ENCODE data around the gene RGPD6.
"Not testable (repeated sequence)": the region's sequence is repeated elsewhere in the genome, so short reads cannot be mapped to it uniquely, and the experiment has no call there.

Gene RGPD6

GRCh38 chr2:110480084-110480483, 96.9 kb downstream of the RGPD6 start:
- not testable (repeated sequence) for DNase-seq

DNA sequence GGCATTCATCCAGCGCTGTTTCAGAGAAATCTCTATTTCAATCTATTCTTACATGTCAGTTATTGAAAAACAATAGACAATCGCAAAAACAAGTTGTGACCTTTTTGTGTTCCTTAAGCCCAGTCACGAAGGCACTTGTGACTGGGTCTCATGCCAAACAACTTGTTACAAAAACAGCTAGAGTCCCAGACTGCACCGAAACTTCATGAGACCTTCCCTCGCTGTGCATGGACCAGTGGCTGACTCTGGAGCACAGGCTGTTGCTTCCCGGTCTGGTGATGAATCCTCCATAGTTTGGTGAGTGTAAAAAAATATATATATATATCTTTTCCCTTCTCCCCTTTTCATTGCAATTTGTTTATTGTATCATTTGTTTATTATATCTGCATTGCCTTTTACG, 99.7 kb downstream of the RGPD6 start:
- DNase-seq: not testable (repeated sequence)

DNA sequence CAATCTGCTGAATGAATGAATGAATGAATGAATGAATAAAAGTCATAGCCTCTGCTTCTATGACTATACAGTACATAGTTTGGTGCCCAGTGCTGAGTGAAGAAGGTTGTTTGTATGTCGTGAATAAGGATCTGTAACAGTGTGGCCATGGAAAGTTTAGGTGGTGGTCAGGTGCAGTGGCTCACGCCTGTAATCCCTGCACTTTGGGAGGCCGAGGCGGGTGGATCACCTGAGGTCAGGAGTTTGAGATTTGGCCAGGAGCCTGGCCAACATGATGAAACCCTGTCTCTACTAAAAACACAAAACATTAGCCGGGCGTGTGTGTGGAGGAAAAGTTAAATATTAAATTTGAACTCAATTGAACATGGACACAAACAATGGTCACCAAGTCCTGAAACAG, 100.1 kb downstream of the RGPD6 start:
- DNase-seq: not testable (repeated sequence)

- DNase-seq: not testable (repeated sequence)
Observed at GRCh38 chr2:110475627-110476359, 101.2 kb downstream of the RGPD6 start.

DNA sequence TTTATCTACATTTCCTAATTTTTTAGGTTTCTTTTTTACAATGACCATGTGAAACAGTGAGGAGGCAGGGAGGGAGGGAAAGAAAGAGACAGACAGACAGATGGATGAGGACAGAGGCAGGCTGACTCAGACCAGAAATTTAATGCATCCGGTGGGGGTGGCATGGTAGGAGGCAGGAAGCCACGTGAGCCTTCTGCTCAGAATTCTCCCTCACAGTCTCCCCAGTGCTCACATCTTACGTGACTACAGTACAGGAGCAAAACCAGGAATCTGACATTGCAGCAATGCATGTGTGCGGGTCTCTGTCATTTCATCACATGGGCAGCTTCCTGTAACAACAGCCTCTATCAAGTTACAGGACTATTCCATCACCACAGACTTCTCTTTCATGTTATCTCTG, 102.1 kb downstream of the RGPD6 start:
- not testable (repeated sequence) for DNase-seq

GRCh38 chr2:110473059-110473358, 104.0 kb downstream of the RGPD6 start:
- not testable (repeated sequence) for DNase-seq

- not testable (repeated sequence) for DNase-seq
Observed at GRCh38 chr2:110472171-110473058, 104.6 kb downstream of the RGPD6 start, which contains the start of gene LIMS4. LIMS4 (minus strand) TSS chr2:110472816; CDS start chr2:110472778, 38 bp downstream.

DNA sequence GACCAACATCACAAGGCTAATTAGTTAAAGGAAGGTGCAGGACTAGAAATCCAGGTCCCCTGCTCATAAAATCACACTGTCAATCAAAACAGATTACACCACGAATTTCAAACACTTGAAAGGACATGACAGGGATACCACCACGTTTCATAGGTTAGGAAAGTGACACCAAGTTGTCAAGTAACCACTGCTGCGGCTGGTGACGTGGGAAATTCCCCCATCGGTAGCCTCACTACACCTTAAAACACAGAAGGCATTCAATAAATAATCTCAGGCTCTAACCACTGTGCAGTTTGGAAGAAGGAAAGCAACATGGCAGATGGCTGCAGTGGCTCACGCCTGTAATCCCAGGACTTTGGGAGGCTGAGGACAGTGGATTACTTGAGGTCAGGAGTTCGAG, 108.1 kb downstream of the RGPD6 start:
- not testable (repeated sequence) for DNase-seq

GRCh38 chr2:110465312-110465711, 111.7 kb downstream of the RGPD6 start:
- not testable (repeated sequence) for DNase-seq
